MM.1S (cell line): ENCODE data around the gene IFITM1.

Experiments used
- DNase-seq: peaks from one replicate; pipeline ENCODE4 v3.0.0-alpha.2; 2015
- H2AFZ ChIP-seq: fragments of 300-600 bp; sonication (generic); 2 replicates; pipeline ENCODE4 v1.6.0; 2016; ENCODE audit warnings: antibody characterized with exemption, low read length
- H3F3A ChIP-seq: fragments of 300-600 bp; sonication (generic); 2 replicates; pipeline ENCODE4 v1.6.1; 2016; ENCODE audit warnings: mild to moderate bottlenecking, antibody characterized with exemption, low read length, moderate library complexity, mixed read lengths; ENCODE audit not compliant: insufficient read depth
- H3K27ac ChIP-seq: fragments of 300-600 bp; sonication (generic); 2 replicates; pipeline ENCODE4 v1.5.1; 2016; ENCODE audit warnings: mild to moderate bottlenecking, low read length
- H3K27me3 ChIP-seq: fragments of 300-600 bp; sonication (generic); replicated peaks from 2 replicates; pipeline ENCODE4 v1.6.0; 2016; ENCODE audit warnings: low read length; ENCODE audit not compliant: insufficient read depth
- H3K36me3 ChIP-seq: fragments of 300-600 bp; sonication (generic); replicated peaks from 2 replicates; pipeline ENCODE4 v1.6.1; 2016; ENCODE audit warnings: mild to moderate bottlenecking, low read length, mixed read lengths; ENCODE audit not compliant: insufficient read depth
- H3K4me1 ChIP-seq: fragments of 300-600 bp; sonication (generic); 2 replicates; pipeline ENCODE4 v1.6.1; 2016; ENCODE audit warnings: low read length, mixed read lengths
- H3K4me2 ChIP-seq: fragments of 300-600 bp; sonication (generic); 2 replicates; pipeline ENCODE4 v1.6.0; 2016; ENCODE audit warnings: low read depth, low read length
- H3K4me3 ChIP-seq: fragments of 300-600 bp; sonication (generic); 2 replicates; pipeline ENCODE4 v1.5.1; 2016; ENCODE audit warnings: low read length, mixed read lengths
- H3K79me2 ChIP-seq: fragments of 300-600 bp; sonication (generic); 2 replicates; pipeline ENCODE4 v1.6.1; 2016; ENCODE audit warnings: mixed run types, low read length, mixed read lengths
- H3K9ac ChIP-seq: fragments of 300-600 bp; sonication (generic); 2 replicates; pipeline ENCODE4 v1.6.1; 2016; ENCODE audit warnings: low read length, mixed read lengths
- H3K9me2 ChIP-seq: fragments of 300-600 bp; sonication (generic); replicated peaks from 2 replicates; pipeline ENCODE4 v1.6.1; 2016; ENCODE audit warnings: mild to moderate bottlenecking, low read length, mixed read lengths; ENCODE audit not compliant: insufficient read depth
- H3K9me3 ChIP-seq: fragments of 300-600 bp; sonication (generic); replicated peaks from 2 replicates; pipeline ENCODE4 v1.6.1; 2016; ENCODE audit warnings: mild to moderate bottlenecking, low read length, mixed read lengths; ENCODE audit not compliant: insufficient read depth
- H4K20me1 ChIP-seq: fragments of 300-600 bp; sonication (generic); 2 replicates; pipeline ENCODE4 v1.6.1; 2016; ENCODE audit warnings: mild to moderate bottlenecking, low read length, moderate library complexity, mixed read lengths; ENCODE audit not compliant: insufficient read depth
- EZH2 ChIP-seq: fragments of 300-600 bp; sonication (generic); optimal IDR thresholded peaks from 2 replicates; pipeline ENCODE3; 2017; ENCODE audit warnings: low read depth, mild to moderate bottlenecking, antibody characterized with exemption, low read length, mixed read lengths
- EZH2phosphoT487 ChIP-seq: fragments of 300-600 bp; sonication (generic); IDR thresholded peaks from 2 replicates; pipeline ENCODE4 v1.6.1; 2018; ENCODE audit warnings: antibody characterized with exemption, low read length
- TF ChIP-seq, protein P1 (sequence below): fragments of 300-600 bp; sonication (generic); IDR thresholded peaks from 2 replicates; pipeline ENCODE4 v1.5.1; 2016; ENCODE audit warnings: antibody characterized with exemption, low read length, mixed read lengths

Gene IFITM1

GRCh38 chr11:272195-272930 lies 41.5 kb upstream of the IFITM1 start:
- Histone ChIP-seq H3K9me2 (no peaks in the 10 kb centered on the region), H2AFZ (no peak overlapping the region), H3K9me3 (no peaks in the 10 kb centered on the region), H3K9ac (no peak overlapping the region), H3K4me1 (peaks cover 6% of the 10 kb centered on the region; the same call in 1 of the 2 replicates), H3K36me3 (no peaks in the 10 kb centered on the region), H3K4me3 (no peak overlapping the region), H3K27ac (no peak overlapping the region), H3K4me2 (no peak overlapping the region), H3F3A (peaks cover 27% of the 10 kb centered on the region), H3K79me2 (peaks cover 6% of the 10 kb centered on the region; the same call in 1 of the 2 replicates), H3K27me3 (no peaks in the 10 kb centered on the region), H4K20me1 (no peaks in the 10 kb centered on the region)
- no peak for DNase-seq
- TF ChIP-seq, protein P1, sequence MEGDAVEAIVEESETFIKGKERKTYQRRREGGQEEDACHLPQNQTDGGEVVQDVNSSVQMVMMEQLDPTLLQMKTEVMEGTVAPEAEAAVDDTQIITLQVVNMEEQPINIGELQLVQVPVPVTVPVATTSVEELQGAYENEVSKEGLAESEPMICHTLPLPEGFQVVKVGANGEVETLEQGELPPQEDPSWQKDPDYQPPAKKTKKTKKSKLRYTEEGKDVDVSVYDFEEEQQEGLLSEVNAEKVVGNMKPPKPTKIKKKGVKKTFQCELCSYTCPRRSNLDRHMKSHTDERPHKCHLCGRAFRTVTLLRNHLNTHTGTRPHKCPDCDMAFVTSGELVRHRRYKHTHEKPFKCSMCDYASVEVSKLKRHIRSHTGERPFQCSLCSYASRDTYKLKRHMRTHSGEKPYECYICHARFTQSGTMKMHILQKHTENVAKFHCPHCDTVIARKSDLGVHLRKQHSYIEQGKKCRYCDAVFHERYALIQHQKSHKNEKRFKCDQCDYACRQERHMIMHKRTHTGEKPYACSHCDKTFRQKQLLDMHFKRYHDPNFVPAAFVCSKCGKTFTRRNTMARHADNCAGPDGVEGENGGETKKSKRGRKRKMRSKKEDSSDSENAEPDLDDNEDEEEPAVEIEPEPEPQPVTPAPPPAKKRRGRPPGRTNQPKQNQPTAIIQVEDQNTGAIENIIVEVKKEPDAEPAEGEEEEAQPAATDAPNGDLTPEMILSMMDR, result no peak
- TF ChIP-seq EZH2 (no peak), EZH2phosphoT487 (no peak)

- Histone ChIP-seq H3K4me1 (peaks cover 6% of the 10 kb centered on the region; the same call in 1 of the 2 replicates), H3K36me3 (no peaks in the 10 kb centered on the region), H3K9me2 (no peaks in the 10 kb centered on the region), H3F3A (peaks cover 22% of the 10 kb centered on the region), H4K20me1 (no peaks in the 10 kb centered on the region), H3K27ac (no peak overlapping the region), H3K9me3 (no peaks in the 10 kb centered on the region), H3K4me3 (no peak overlapping the region), H3K27me3 (no peaks in the 10 kb centered on the region), H2AFZ (no peak overlapping the region), H3K9ac (no peak overlapping the region), H3K79me2 (peaks cover 6% of the 10 kb centered on the region; the same call in 1 of the 2 replicates), H3K4me2 (no peak overlapping the region)
- no peak for DNase-seq
- no peak for TF ChIP-seq EZH2phosphoT487
- no peak for TF ChIP-seq EZH2
- TF ChIP-seq, protein P1, result no peak
These were observed 41.0 kb upstream of the IFITM1 start for GRCh38 chr11:272931-273198.

DNA sequence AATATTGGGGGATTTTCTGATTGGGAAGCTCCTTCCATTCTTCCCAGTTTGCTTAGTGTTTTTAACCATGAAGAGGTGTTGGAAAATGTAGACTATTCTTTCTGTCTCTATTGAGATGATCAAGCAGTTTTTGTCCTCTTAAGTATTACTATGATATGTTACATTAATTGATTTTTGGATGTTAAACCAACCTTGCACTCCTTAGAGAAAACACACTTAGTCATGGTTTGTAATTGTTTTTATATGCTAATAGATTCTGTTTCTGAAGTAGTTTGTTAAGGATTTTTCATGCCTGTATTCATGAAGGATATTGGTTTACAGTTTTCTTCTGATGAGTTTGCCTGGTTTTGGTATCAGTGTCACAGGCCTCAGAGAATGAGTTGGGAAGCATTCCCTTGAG lies 37.6 kb upstream of the IFITM1 start:
- H3K27ac ChIP-seq, result no peak overlapping the region
- no peaks in the 10 kb centered on the region for H3K4me1 ChIP-seq
- H3K9me3 ChIP-seq, result no peaks in the 10 kb centered on the region
- no peak overlapping the region for H2AFZ ChIP-seq
- H3K4me3 ChIP-seq, result no peak overlapping the region
- H3K27me3 ChIP-seq, result peaks cover 7% of the 10 kb centered on the region; the same call in 1 of the 2 replicates
- no peaks in the 10 kb centered on the region for H4K20me1 ChIP-seq
- no peaks in the 10 kb centered on the region for H3F3A ChIP-seq
- TF ChIP-seq EZH2phosphoT487, result no peak
- TF ChIP-seq, protein P1, result no peak
- no peak for TF ChIP-seq EZH2
- no peak overlapping the region for H3K4me2 ChIP-seq
- H3K36me3 ChIP-seq, result no peaks in the 10 kb centered on the region
- no peak for DNase-seq
- H3K79me2 ChIP-seq, result no peaks in the 10 kb centered on the region
- no peaks in the 10 kb centered on the region for H3K9me2 ChIP-seq
- H3K9ac ChIP-seq, result no peak overlapping the region
